A673 (cell line): Measurements from ENCODE around the gene ETV6.

Experiments used
- CTCF ChIP-seq: fragments of 300-800, 200-600 bp; sonication (generic); conservative IDR thresholded peaks from 2 replicates; pipeline ENCODE4 v1.5.1; 2017; ENCODE audit warnings: low read depth, mild to moderate bottlenecking, antibody characterized with exemption, low read length, moderate library complexity, mixed read lengths
- EZH2 ChIP-seq: fragments of 200-600 bp; sonication (generic); IDR thresholded peaks from 2 replicates; pipeline ENCODE4 v1.6.1; 2017; ENCODE audit warnings: borderline replicate concordance, low read depth, mild to moderate bottlenecking, mixed read lengths, antibody characterized with exemption, low read length; ENCODE audit not compliant: poor library complexity, severe bottlenecking

GRCh38 chr12:11668611-11669010 is 19.1 kb downstream of the ETV6 start:
- TF ChIP-seq CTCF: no peak
- TF ChIP-seq EZH2: no peak
